HepG2 (cell line): ENCODE results near the gene NAT9.

ENCODE experiments used
- BORCS8-MEF2B ChIP-seq: sonication (generic); formaldehyde crosslinking; IDR thresholded peaks from 2 replicates; pipeline ENCODE4 v1.8.0; 2022; ENCODE audit warnings: mild to moderate bottlenecking, missing genetic modification reagents
- KDM1A ChIP-seq: IDR thresholded peaks from 2 replicates; pipeline ENCODE4 v1.6.1; 2016; ENCODE audit warnings: missing compliant biosample characterization
- PITX1 ChIP-seq: sonication (generic); formaldehyde crosslinking; IDR thresholded peaks from 2 replicates; pipeline ENCODE4 v1.5.1; 2020; ENCODE audit warnings: mild to moderate bottlenecking, missing genetic modification reagents
- SIN3B ChIP-seq: fragments of 150-350 bp; IDR thresholded peaks from 2 replicates; pipeline ENCODE4 v1.6.1; 2014; ENCODE audit warnings: low read length
- ZFP1 ChIP-seq: IDR thresholded peaks from 2 replicates; pipeline ENCODE4 v1.6.1; 2016
- ZNF253 ChIP-seq: sonication (generic); formaldehyde crosslinking; IDR thresholded peaks from 2 replicates; pipeline ENCODE4 v1.8.0; 2022; ENCODE audit warnings: mild to moderate bottlenecking, missing genetic modification reagents, borderline replicate concordance
- ZNF274 ChIP-seq: sonication (generic); formaldehyde crosslinking; IDR thresholded peaks from 2 replicates; pipeline ENCODE4 v1.5.1; 2020; ENCODE audit warnings: mild to moderate bottlenecking, missing genetic modification reagents
- ZNF670 ChIP-seq: sonication (generic); formaldehyde crosslinking; IDR thresholded peaks from 2 replicates; pipeline ENCODE4 v1.8.0; 2022; ENCODE audit warnings: mild to moderate bottlenecking, missing genetic modification reagents, borderline replicate concordance
- TF ChIP-seq, protein P1 (sequence below): sonication (generic); formaldehyde crosslinking; IDR thresholded peaks from 2 replicates; pipeline ENCODE4 v1.8.0; 2022; ENCODE audit warnings: mild to moderate bottlenecking, missing genetic modification reagents
- TF ChIP-seq, protein P2 (sequence below): sonication (generic); formaldehyde crosslinking; IDR thresholded peaks from 2 replicates; pipeline ENCODE4 v1.8.0; 2022; ENCODE audit warnings: missing genetic modification reagents, mild to moderate bottlenecking, moderate library complexity, borderline replicate concordance
- TF ChIP-seq, protein P3 (sequence below): sonication (generic); formaldehyde crosslinking; IDR thresholded peaks from 2 replicates; pipeline ENCODE4 v1.5.0; 2020; ENCODE audit warnings: mild to moderate bottlenecking, missing genetic modification reagents, moderate library complexity
- TF ChIP-seq, protein P4 (sequence below): sonication (generic); formaldehyde crosslinking; IDR thresholded peaks from 2 replicates; pipeline ENCODE4 v1.8.1; 2022; ENCODE audit warnings: mild to moderate bottlenecking, missing genetic modification reagents
- TF ChIP-seq, protein P5 (sequence below): fragments of 450-650 bp; IDR thresholded peaks from 2 replicates; pipeline ENCODE4 v1.6.1; 2017; ENCODE audit warnings: mild to moderate bottlenecking
- TF ChIP-seq, protein P6 (sequence below), 2 experiments: sonication (generic) in 1 of 2; formaldehyde crosslinking in 1 of 2; IDR thresholded peaks; 2 replicates each; pipeline versions ENCODE4 v1.4.0 to v1.6.1; 2018 to 2020; ENCODE audit warnings: missing genetic modification reagents in 2 of 2, borderline replicate concordance in 1 of 2, low read depth in 1 of 2, mild to moderate bottlenecking in 1 of 2, missing biosample characterization in 1 of 2

DNA sequence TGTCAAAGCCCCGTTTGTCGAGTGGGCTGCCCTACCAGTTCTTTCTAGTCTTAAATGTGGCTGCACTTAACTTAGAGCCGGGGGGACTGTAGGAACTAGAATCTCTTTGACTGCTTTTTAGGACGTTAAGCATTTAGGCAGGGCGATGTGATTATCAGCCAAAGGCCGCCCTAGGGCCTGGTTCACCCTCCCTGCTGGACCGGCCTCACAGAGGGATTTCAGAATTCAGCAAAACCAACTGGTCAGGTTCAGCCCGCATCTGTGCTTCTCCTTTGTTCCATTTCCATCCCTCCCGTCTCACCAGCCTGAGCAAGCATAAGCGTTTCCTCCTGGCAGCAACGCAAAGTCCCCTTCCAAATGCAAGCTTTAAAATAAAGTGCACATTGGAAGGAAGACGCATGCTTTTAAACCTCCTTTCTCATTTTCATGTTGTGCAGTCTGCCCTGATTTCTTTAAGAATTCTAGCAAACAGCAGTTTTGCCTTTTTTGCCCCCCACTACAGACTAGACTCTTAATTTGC is 16.5 kb upstream of the NAT9 start:
- no peak for TF ChIP-seq BORCS8-MEF2B (CRISPR knock-in tag)
- no peak for TF ChIP-seq ZNF253 (CRISPR knock-in tag)
- TF ChIP-seq, protein P1, sequence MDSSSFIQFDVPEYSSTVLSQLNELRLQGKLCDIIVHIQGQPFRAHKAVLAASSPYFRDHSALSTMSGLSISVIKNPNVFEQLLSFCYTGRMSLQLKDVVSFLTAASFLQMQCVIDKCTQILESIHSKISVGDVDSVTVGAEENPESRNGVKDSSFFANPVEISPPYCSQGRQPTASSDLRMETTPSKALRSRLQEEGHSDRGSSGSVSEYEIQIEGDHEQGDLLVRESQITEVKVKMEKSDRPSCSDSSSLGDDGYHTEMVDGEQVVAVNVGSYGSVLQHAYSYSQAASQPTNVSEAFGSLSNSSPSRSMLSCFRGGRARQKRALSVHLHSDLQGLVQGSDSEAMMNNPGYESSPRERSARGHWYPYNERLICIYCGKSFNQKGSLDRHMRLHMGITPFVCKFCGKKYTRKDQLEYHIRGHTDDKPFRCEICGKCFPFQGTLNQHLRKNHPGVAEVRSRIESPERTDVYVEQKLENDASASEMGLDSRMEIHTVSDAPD (CRISPR knock-in tag): no peak
- TF ChIP-seq ZNF274 (CRISPR knock-in tag): no peak
- TF ChIP-seq, protein P2, sequence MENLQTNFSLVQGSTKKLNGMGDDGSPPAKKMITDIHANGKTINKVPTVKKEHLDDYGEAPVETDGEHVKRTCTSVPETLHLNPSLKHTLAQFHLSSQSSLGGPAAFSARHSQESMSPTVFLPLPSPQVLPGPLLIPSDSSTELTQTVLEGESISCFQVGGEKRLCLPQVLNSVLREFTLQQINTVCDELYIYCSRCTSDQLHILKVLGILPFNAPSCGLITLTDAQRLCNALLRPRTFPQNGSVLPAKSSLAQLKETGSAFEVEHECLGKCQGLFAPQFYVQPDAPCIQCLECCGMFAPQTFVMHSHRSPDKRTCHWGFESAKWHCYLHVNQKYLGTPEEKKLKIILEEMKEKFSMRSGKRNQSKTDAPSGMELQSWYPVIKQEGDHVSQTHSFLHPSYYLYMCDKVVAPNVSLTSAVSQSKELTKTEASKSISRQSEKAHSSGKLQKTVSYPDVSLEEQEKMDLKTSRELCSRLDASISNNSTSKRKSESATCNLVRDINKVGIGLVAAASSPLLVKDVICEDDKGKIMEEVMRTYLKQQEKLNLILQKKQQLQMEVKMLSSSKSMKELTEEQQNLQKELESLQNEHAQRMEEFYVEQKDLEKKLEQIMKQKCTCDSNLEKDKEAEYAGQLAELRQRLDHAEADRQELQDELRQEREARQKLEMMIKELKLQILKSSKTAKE (CRISPR knock-in tag): no peak
- TF ChIP-seq, protein P3, sequence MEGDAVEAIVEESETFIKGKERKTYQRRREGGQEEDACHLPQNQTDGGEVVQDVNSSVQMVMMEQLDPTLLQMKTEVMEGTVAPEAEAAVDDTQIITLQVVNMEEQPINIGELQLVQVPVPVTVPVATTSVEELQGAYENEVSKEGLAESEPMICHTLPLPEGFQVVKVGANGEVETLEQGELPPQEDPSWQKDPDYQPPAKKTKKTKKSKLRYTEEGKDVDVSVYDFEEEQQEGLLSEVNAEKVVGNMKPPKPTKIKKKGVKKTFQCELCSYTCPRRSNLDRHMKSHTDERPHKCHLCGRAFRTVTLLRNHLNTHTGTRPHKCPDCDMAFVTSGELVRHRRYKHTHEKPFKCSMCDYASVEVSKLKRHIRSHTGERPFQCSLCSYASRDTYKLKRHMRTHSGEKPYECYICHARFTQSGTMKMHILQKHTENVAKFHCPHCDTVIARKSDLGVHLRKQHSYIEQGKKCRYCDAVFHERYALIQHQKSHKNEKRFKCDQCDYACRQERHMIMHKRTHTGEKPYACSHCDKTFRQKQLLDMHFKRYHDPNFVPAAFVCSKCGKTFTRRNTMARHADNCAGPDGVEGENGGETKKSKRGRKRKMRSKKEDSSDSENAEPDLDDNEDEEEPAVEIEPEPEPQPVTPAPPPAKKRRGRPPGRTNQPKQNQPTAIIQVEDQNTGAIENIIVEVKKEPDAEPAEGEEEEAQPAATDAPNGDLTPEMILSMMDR (CRISPR knock-in tag): no peak
- TF ChIP-seq, protein P4, sequence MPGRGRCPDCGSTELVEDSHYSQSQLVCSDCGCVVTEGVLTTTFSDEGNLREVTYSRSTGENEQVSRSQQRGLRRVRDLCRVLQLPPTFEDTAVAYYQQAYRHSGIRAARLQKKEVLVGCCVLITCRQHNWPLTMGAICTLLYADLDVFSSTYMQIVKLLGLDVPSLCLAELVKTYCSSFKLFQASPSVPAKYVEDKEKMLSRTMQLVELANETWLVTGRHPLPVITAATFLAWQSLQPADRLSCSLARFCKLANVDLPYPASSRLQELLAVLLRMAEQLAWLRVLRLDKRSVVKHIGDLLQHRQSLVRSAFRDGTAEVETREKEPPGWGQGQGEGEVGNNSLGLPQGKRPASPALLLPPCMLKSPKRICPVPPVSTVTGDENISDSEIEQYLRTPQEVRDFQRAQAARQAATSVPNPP (CRISPR knock-in tag): no peak
- no peak for TF ChIP-seq PITX1 (CRISPR knock-in tag)
- TF ChIP-seq ZFP1 (CRISPR knock-in tag): no peak
- no peak for TF ChIP-seq SIN3B
- TF ChIP-seq, protein P5, sequence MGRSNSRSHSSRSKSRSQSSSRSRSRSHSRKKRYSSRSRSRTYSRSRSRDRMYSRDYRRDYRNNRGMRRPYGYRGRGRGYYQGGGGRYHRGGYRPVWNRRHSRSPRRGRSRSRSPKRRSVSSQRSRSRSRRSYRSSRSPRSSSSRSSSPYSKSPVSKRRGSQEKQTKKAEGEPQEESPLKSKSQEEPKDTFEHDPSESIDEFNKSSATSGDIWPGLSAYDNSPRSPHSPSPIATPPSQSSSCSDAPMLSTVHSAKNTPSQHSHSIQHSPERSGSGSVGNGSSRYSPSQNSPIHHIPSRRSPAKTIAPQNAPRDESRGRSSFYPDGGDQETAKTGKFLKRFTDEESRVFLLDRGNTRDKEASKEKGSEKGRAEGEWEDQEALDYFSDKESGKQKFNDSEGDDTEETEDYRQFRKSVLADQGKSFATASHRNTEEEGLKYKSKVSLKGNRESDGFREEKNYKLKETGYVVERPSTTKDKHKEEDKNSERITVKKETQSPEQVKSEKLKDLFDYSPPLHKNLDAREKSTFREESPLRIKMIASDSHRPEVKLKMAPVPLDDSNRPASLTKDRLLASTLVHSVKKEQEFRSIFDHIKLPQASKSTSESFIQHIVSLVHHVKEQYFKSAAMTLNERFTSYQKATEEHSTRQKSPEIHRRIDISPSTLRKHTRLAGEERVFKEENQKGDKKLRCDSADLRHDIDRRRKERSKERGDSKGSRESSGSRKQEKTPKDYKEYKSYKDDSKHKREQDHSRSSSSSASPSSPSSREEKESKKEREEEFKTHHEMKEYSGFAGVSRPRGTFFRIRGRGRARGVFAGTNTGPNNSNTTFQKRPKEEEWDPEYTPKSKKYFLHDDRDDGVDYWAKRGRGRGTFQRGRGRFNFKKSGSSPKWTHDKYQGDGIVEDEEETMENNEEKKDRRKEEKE: no peak
- TF ChIP-seq ZNF670 (CRISPR knock-in tag): no peak
- TF ChIP-seq, protein P6, sequence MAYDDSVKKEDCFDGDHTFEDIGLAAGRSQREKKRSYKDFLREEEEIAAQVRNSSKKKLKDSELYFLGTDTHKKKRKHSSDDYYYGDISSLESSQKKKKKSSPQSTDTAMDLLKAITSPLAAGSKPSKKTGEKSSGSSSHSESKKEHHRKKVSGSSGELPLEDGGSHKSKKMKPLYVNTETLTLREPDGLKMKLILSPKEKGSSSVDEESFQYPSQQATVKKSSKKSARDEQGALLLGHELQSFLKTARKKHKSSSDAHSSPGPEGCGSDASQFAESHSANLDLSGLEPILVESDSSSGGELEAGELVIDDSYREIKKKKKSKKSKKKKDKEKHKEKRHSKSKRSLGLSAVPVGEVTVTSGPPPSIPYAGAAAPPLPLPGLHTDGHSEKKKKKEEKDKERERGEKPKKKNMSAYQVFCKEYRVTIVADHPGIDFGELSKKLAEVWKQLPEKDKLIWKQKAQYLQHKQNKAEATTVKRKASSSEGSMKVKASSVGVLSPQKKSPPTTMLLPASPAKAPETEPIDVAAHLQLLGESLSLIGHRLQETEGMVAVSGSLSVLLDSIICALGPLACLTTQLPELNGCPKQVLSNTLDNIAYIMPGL (CRISPR knock-in tag; IDR thresholded peaks at IDR 0.05; ENCODE audit: borderline replicate concordance in 1 of 2, low read depth in 1 of 2): no peak
- TF ChIP-seq KDM1A (CRISPR knock-in tag): no peak
